WTC11 (cell line): ENCODE results near the gene REC8. TPM values are rescaled to one million over a fixed set of nuclear protein-coding genes. Genes with fewer than 3 reads are reported as not detected.

Source experiments
- ATAC-seq: fragments of 200-7000 bp; cut with Tn5 transposase; 2 replicates; pipeline ENCODE4 v1.10.0; 2021; ENCODE audit warnings: mild to moderate bottlenecking, moderate library complexity
- CTCF ChIA-PET: fragments of 300-600 bp; sonication (Branson Sonifier 250); formaldehyde crosslinking; loops from one replicate; lab custom pipeline; 2021; ENCODE audit warnings: antibody characterized with exemption; lab: Charles Lee
- POLR2A ChIA-PET: fragments of 350-600 bp; sonication (Branson Sonifier 250); formaldehyde crosslinking; loops from one replicate; lab custom pipeline; 2021; ENCODE audit warnings: antibody characterized with exemption; lab: Charles Lee
- DNase-seq: peaks from one replicate; pipeline ENCODE4 v3.0.0; 2021; ENCODE audit warnings: low spot score
- H3K27ac Mint-ChIP-seq: 2 replicates; pipeline ENCODE4 v1.8.0; 2021; ENCODE audit warnings: mixed read lengths
- H3K27me3 Mint-ChIP-seq: 2 replicates; pipeline ENCODE4 v1.8.0; 2021; ENCODE audit warnings: low read depth, mild to moderate bottlenecking, moderate library complexity, mixed read lengths
- H3K36me3 Mint-ChIP-seq: 2 replicates; pipeline ENCODE4 v1.8.0; 2021; ENCODE audit warnings: mixed read lengths
- H3K4me1 Mint-ChIP-seq: 2 replicates; pipeline ENCODE4 v1.8.0; 2022; ENCODE audit warnings: mixed read lengths
- H3K4me3 Mint-ChIP-seq: 2 replicates; pipeline ENCODE4 v1.8.0; 2021; ENCODE audit warnings: mild to moderate bottlenecking, moderate library complexity, mixed read lengths
- H3K9me3 Mint-ChIP-seq: 2 replicates; pipeline ENCODE4 v1.8.0; 2021; ENCODE audit warnings: mixed read lengths
- ATF1 ChIP-seq: sonication (generic); formaldehyde crosslinking; IDR thresholded peaks from 2 replicates; pipeline ENCODE4 v1.8.1; 2023; ENCODE audit warnings: mild to moderate bottlenecking, moderate library complexity, missing genetic modification reagents
- ATF3 ChIP-seq: sonication (generic); formaldehyde crosslinking; conservative IDR thresholded peaks from 2 replicates; pipeline ENCODE4 v1.8.1; 2022; ENCODE audit warnings: mild to moderate bottlenecking, missing genetic modification reagents
- CBFB ChIP-seq: sonication (generic); formaldehyde crosslinking; IDR thresholded peaks from 2 replicates; pipeline ENCODE4 v1.8.1; 2022; ENCODE audit warnings: mild to moderate bottlenecking, low read depth, missing genetic modification reagents
- E2F1 ChIP-seq: sonication (generic); formaldehyde crosslinking; IDR thresholded peaks from 2 replicates; pipeline ENCODE4 v1.8.0; 2022; ENCODE audit warnings: mild to moderate bottlenecking, missing genetic modification reagents
- GRHL2 ChIP-seq: fragments of 250-450 bp; sonication (Bioruptor Pico); IDR thresholded peaks from 2 replicates; pipeline ENCODE4 v1.8.0; 2022; ENCODE audit warnings: mild to moderate bottlenecking, moderate library complexity; ENCODE audit not compliant: insufficient replicate concordance, severe bottlenecking
- NFE2L1 ChIP-seq: sonication (generic); formaldehyde crosslinking; IDR thresholded peaks from 2 replicates; pipeline ENCODE4 v1.8.1; 2023; ENCODE audit warnings: missing genetic modification reagents
- NR2C2 ChIP-seq: sonication (generic); formaldehyde crosslinking; IDR thresholded peaks from 2 replicates; pipeline ENCODE4 v1.8.0; 2022; ENCODE audit warnings: mild to moderate bottlenecking, missing genetic modification reagents
- NR3C1 ChIP-seq: sonication (generic); formaldehyde crosslinking; conservative IDR thresholded peaks from 2 replicates; pipeline ENCODE4 v1.8.1; 2023; ENCODE audit warnings: low read depth, mild to moderate bottlenecking, missing genetic modification reagents
- TCF7 ChIP-seq: sonication (generic); formaldehyde crosslinking; IDR thresholded peaks from 2 replicates; pipeline ENCODE4 v1.8.0; 2022; ENCODE audit warnings: mild to moderate bottlenecking, low read depth, missing genetic modification reagents, moderate library complexity
- USF2 ChIP-seq: sonication (generic); formaldehyde crosslinking; IDR thresholded peaks from 2 replicates; pipeline ENCODE4 v1.8.1; 2023; ENCODE audit warnings: mild to moderate bottlenecking, missing genetic modification reagents, moderate library complexity
- ZMAT4 ChIP-seq: fragments of 250-450 bp; sonication (Bioruptor Pico); IDR thresholded peaks from 2 replicates; pipeline ENCODE4 v1.9.0; 2021; ENCODE audit warnings: mild to moderate bottlenecking
- ZNF121 ChIP-seq: sonication (generic); formaldehyde crosslinking; IDR thresholded peaks from 2 replicates; pipeline ENCODE4 v1.8.0; 2023; ENCODE audit warnings: missing genetic modification reagents
- ZNF671 ChIP-seq: fragments of 250-450 bp; sonication (Bioruptor Pico); IDR thresholded peaks from 2 replicates; pipeline ENCODE4 v1.8.0; 2021; ENCODE audit warnings: mild to moderate bottlenecking
- total RNA-seq: library from RNA; stranded (reverse); gene quantifications from 3 replicates; pipeline ENCODE4 v1.2.3, GENCODE V29; 2021
- TF ChIP-seq, protein P1 (sequence below): sonication (generic); formaldehyde crosslinking; IDR thresholded peaks from 2 replicates; pipeline ENCODE4 v1.8.0; 2023; ENCODE audit warnings: mild to moderate bottlenecking, missing genetic modification reagents
- TF ChIP-seq, protein P2 (sequence below): sonication (generic); formaldehyde crosslinking; IDR thresholded peaks from 2 replicates; pipeline ENCODE4 v1.8.0; 2022; ENCODE audit warnings: mild to moderate bottlenecking, missing genetic modification reagents

Gene REC8
- total RNA-seq, 1 experiment from 2014 or later = 32.2 TPM

DNA sequence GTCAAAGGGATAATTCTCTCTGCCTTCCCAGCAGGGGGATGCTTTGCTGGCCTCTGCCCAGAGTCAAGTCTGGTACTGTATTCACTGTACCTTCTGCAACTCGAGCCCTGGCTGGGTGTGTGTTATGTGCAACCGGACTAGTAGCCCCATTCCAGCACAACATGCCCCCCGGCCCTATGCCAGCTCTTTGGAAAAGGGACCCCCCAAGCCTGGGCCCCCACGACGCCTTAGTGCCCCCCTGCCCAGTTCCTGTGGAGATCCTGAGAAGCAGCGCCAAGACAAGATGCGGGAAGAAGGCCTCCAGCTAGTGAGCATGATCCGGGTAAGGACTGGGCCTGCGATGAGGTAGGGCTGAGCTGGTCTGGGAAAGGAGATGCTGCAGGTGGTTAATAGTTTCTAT is 21.3 kb upstream of the REC8 start:
- Mint-ChIP-seq H3K4me3 (no peak overlapping the region), H3K27me3 (no peaks in the 10 kb centered on the region), H3K27ac (no peak overlapping the region), H3K9me3 (no peaks in the 10 kb centered on the region), H3K36me3 (peaks cover 46% of the 10 kb centered on the region), H3K4me1 (peaks cover 18% of the 10 kb centered on the region)
- no peak for DNase-seq
- CTCF ChIA-PET = interaction anchor here (0.7 to 4.1 kb wide), 4 partner anchors 10 to 158 kb away, joined by 3 to 19 read pairs (median 4); partner anchors contain the start of genes CIDEB, IPO4 and IRF9
- ATAC-seq = no peak
- POLR2A ChIA-PET = interaction anchor here (0.7 to 1.7 kb wide), 2 partner anchors 10 to 36 kb away, joined by 3 to 4 read pairs; partner anchors contain the start of genes DCAF11, IRF9 and NRL
- TF ChIP-seq, protein P1, sequence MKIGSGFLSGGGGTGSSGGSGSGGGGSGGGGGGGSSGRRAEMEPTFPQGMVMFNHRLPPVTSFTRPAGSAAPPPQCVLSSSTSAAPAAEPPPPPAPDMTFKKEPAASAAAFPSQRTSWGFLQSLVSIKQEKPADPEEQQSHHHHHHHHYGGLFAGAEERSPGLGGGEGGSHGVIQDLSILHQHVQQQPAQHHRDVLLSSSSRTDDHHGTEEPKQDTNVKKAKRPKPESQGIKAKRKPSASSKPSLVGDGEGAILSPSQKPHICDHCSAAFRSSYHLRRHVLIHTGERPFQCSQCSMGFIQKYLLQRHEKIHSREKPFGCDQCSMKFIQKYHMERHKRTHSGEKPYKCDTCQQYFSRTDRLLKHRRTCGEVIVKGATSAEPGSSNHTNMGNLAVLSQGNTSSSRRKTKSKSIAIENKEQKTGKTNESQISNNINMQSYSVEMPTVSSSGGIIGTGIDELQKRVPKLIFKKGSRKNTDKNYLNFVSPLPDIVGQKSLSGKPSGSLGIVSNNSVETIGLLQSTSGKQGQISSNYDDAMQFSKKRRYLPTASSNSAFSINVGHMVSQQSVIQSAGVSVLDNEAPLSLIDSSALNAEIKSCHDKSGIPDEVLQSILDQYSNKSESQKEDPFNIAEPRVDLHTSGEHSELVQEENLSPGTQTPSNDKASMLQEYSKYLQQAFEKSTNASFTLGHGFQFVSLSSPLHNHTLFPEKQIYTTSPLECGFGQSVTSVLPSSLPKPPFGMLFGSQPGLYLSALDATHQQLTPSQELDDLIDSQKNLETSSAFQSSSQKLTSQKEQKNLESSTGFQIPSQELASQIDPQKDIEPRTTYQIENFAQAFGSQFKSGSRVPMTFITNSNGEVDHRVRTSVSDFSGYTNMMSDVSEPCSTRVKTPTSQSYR (CRISPR knock-in tag) = no peak
- no peak for TF ChIP-seq ZMAT4
- no peak for TF ChIP-seq ZNF671 (CRISPR knock-in tag)
- TF ChIP-seq NR3C1 = no peak
- TF ChIP-seq CBFB (CRISPR knock-in tag) = no peak
- TF ChIP-seq ZNF121 (CRISPR knock-in tag) = no peak
- TF ChIP-seq, protein P2, sequence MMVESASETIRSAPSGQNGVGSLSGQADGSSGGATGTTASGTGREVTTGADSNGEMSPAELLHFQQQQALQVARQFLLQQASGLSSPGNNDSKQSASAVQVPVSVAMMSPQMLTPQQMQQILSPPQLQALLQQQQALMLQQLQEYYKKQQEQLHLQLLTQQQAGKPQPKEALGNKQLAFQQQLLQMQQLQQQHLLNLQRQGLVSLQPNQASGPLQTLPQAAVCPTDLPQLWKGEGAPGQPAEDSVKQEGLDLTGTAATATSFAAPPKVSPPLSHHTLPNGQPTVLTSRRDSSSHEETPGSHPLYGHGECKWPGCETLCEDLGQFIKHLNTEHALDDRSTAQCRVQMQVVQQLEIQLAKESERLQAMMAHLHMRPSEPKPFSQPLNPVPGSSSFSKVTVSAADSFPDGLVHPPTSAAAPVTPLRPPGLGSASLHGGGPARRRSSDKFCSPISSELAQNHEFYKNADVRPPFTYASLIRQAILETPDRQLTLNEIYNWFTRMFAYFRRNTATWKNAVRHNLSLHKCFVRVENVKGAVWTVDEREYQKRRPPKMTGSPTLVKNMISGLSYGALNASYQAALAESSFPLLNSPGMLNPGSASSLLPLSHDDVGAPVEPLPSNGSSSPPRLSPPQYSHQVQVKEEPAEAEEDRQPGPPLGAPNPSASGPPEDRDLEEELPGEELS = no peak
- TF ChIP-seq E2F1 (CRISPR knock-in tag) = no peak
- no peak for TF ChIP-seq ATF3 (CRISPR knock-in tag)
- no peak for TF ChIP-seq NR2C2 (CRISPR knock-in tag)
- no peak for TF ChIP-seq ATF1
- TF ChIP-seq TCF7 (CRISPR knock-in tag) = no peak
- TF ChIP-seq GRHL2 = no peak

DNA sequence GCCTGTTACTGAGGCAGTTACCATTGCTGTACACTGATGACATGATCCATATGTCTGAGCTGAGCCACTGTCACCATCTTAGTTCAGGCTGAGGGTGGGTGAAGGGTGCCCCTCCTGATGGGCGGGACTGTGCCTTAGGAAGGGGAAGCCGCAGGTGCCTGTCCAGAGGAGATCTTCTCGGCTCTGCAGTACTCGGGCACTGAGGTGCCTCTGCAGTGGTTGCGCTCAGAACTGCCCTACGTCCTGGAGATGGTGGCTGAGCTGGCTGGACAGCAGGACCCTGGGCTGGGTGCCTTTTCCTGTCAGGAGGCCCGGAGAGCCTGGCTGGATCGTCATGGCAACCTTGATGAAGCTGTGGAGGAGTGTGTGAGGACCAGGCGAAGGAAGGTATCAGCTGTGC is 20.9 kb upstream of the REC8 start:
- no peaks in the 10 kb centered on the region for H3K9me3 Mint-ChIP-seq
- no peak overlapping the region for H3K4me3 Mint-ChIP-seq
- peaks cover 51% of the 10 kb centered on the region for H3K36me3 Mint-ChIP-seq
- ATAC-seq (no peak), DNase-seq (no peak)
- TF ChIP-seq NFE2L1 (CRISPR knock-in tag) (no peak), USF2 (CRISPR knock-in tag) (no peak)
- POLR2A ChIA-PET = interaction anchor here (0.7 to 1.7 kb wide), 4 partner anchors 10 to 41 kb away, joined by 3 to 4 read pairs (median 3); partner anchors contain the start of genes DCAF11, EMC9, IRF9 and NRL
- CTCF ChIA-PET = interaction anchor here (0.7 to 4.1 kb wide), 5 partner anchors 10 to 157 kb away, joined by 3 to 19 read pairs (median 4); partner anchors contain the start of genes CIDEB, IPO4 and IRF9
- no peaks in the 10 kb centered on the region for H3K27me3 Mint-ChIP-seq
- H3K27ac Mint-ChIP-seq = no peak overlapping the region
- peaks cover 13% of the 10 kb centered on the region for H3K4me1 Mint-ChIP-seq
